ENCODE measurements around the gene EIPR1.

Gene EIPR1

GRCh38 chr2:3256605-3257004, 121.0 kb downstream of the EIPR1 start:
- no peak overlapping the region for H3K27ac ChIP-seq
- TF ChIP-seq ZFX (IDR thresholded peaks at IDR 0.05) (no peak), CTCF (conservative IDR thresholded peaks at IDR 0.05) (no peak)

GRCh38 chr2:3256157-3256556, 121.5 kb downstream of the EIPR1 start:
- TF ChIP-seq ZFX (IDR thresholded peaks at IDR 0.05) (no peak), CTCF (conservative IDR thresholded peaks at IDR 0.05) (no peak)
- no peak overlapping the region for H3K27ac ChIP-seq

- no peak overlapping the region for H3K27ac ChIP-seq
- TF ChIP-seq CTCF (conservative IDR thresholded peaks at IDR 0.05) (no peak), ZFX (IDR thresholded peaks at IDR 0.05) (no peak)
These were observed 123.1 kb downstream of the EIPR1 start for GRCh38 chr2:3254442-3254941.

- H3K27ac ChIP-seq: no peak overlapping the region
- no peak for TF ChIP-seq CTCF (conservative IDR thresholded peaks at IDR 0.05)
- TF ChIP-seq ZFX (IDR thresholded peaks at IDR 0.05): no peak
These were observed 123.6 kb downstream of the EIPR1 start for GRCh38 chr2:3253913-3254441.

- TF ChIP-seq CTCF (conservative IDR thresholded peaks at IDR 0.05) (no peak), ZFX (IDR thresholded peaks at IDR 0.05) (no peak)
- no peak overlapping the region for H3K27ac ChIP-seq
These were observed 125.7 kb downstream of the EIPR1 start for GRCh38 chr2:3251946-3252345.

- H3K27ac ChIP-seq: no peak overlapping the region
- TF ChIP-seq CTCF (conservative IDR thresholded peaks at IDR 0.05) (no peak), ZFX (IDR thresholded peaks at IDR 0.05) (no peak)
These were observed 128.1 kb downstream of the EIPR1 start for GRCh38 chr2:3249476-3249962.

- H3K27ac ChIP-seq: no peak overlapping the region
- TF ChIP-seq CTCF (conservative IDR thresholded peaks at IDR 0.05): no peak
- TF ChIP-seq ZFX (IDR thresholded peaks at IDR 0.05): no peak
These were observed 128.7 kb downstream of the EIPR1 start for GRCh38 chr2:3248754-3249475.
